ENCODE data around the gene SUGCT.

- TF ChIP-seq CTCF (IDR thresholded peaks at IDR 0.05; ENCODE audit: borderline replicate concordance, extremely low read depth, low read length, poor library complexity, severe bottlenecking) = no peak
- no peak for TF ChIP-seq EZH2 (IDR thresholded peaks at IDR 0.05; ENCODE audit: borderline replicate concordance, low read depth, low read length, severe bottlenecking)
Observed at GRCh38 chr7:40267583-40267982, 132.8 kb downstream of the SUGCT start.

Measured in DND-41 (cell line).